Gastrocnemius medialis (tissue), 4 donors: ENCODE data around the gene ASTN2.

ENCODE experiments used
- CTCF ChIP-seq, 5 experiments: fragments of 450-650 bp in 3 of 5; fragments of 200-600 bp in 2 of 5; sonication (generic) in 2 of 5; IDR thresholded peaks in 4 of 5; conservative IDR thresholded peaks in 1 of 5; 1 replicate in 4 of 5; 2 replicates in 1 of 5; pipeline ENCODE4 v1.5.1; 2016 to 2019; ENCODE audit warnings: antibody characterized with exemption in 5 of 5, mild to moderate bottlenecking in 3 of 5, moderate library complexity in 3 of 5
- POLR2A ChIP-seq, 2 donors: fragments of 450-650 bp; IDR thresholded peaks; one replicate each; pipeline ENCODE4 v1.6.1; 2017; ENCODE audit warnings: antibody characterized with exemption in 2 of 2, mild to moderate bottlenecking in 2 of 2, moderate library complexity in 2 of 2

GRCh38 chr9:116654059-116654355, 760.9 kb downstream of the ASTN2 start:
- TF ChIP-seq POLR2A (IDR thresholded peaks at IDR 0.05) = no peak
- TF ChIP-seq CTCF (IDR thresholded peaks at IDR 0.05 in 4 of 5, conservative IDR thresholded peaks at IDR 0.05 in 1 of 5) = no peak
